A549 treated with dexamethasone at 1 μM for 4 hours (cell line): ENCODE measurements around the gene RNF39. TPM values are rescaled to one million over a fixed set of nuclear protein-coding genes. Genes with fewer than 3 reads are reported as not detected.

Source experiments
- total RNA-seq: library from RNA; stranded (reverse); fragments of 200-300 nt; extraction: Qiagen RNA extraction; gene quantifications from 5 replicates; pipeline ENCODE4 v1.2.3, GENCODE V29; 2022

Gene RNF39
- 0.06 to 0.10 TPM in 2 of 5 replicates, not detected in the others for total RNA-seq

GRCh38 chr6:30075094-30075789 is at the start of gene RNF39:
Gene RNF39 (minus strand): TSS chr6:30075769. CDS start chr6:30075585, 184 bp downstream.

GRCh38 chr6:30113003-30113759 is 37.6 kb upstream of the RNF39 start, which contains the start of gene TRIM31:
Gene TRIM31 (minus strand): TSS chr6:30113090. CDS start chr6:30112805, 285 bp downstream.

GRCh38 chr6:30066577-30067459 is 8.8 kb downstream of the RNF39 start, which contains the start of gene PPP1R11:
Gene PPP1R11 (plus strand): TSS chr6:30067198. CDS start chr6:30067411, 213 bp downstream.

GRCh38 chr6:30061092-30061857 is 14.3 kb downstream of the RNF39 start, which contains the start of gene POLR1H:
Gene POLR1H (plus strand): TSS chr6:30061265. CDS start chr6:30061525, 260 bp downstream.

Other genes starting within 250 kb of the RNF39 start
- gene HLA-G, start 247.9 kb downstream of the RNF39 start, total RNA-seq, result not detected in 5 replicates
- gene HLA-A, start 133.2 kb downstream of the RNF39 start, total RNA-seq, result 120 to 143 TPM (median 135 TPM) in 5 replicates
- 29.0 to 31.5 TPM (median 30.1 TPM) in 5 replicates for gene POLR1H, start 14.5 kb downstream of the RNF39 start, total RNA-seq
- 37.8 to 43.5 TPM (median 41.4 TPM) in 5 replicates for gene PPP1R11, start 8.6 kb downstream of the RNF39 start, total RNA-seq
- 0.69 to 0.76 TPM (median 0.70 TPM) in 5 replicates for gene TRIM31, start 37.3 kb upstream of the RNF39 start, total RNA-seq
- gene TRIM40, start 60.4 kb upstream of the RNF39 start, total RNA-seq, result not detected in 5 replicates
- gene TRIM10, start 85.4 kb upstream of the RNF39 start, total RNA-seq, result 0.04 TPM in 1 of 5 replicates, not detected in the others
- not detected in 5 replicates for gene TRIM15, start 87.8 kb upstream of the RNF39 start, total RNA-seq
- 27.4 to 30.7 TPM (median 28.7 TPM) in 5 replicates for gene TRIM26, start 137.6 kb upstream of the RNF39 start, total RNA-seq